Measurements from ENCODE around the gene FAM83F. TPM values are rescaled to one million over a fixed set of nuclear protein-coding genes. Genes with fewer than 3 reads are reported as not detected.

The FAM83F gene
- total and polyA plus RNA-seq, 9 donors: 0.12 to 3.4 (median 0.66) TPM

- H3K4me1 ChIP-seq (ENCODE audit: insufficient read depth): no peaks in the 10 kb centered on the region
- no peaks in the 10 kb centered on the region for H3K27me3 ChIP-seq
- TF ChIP-seq POLR2A (IDR thresholded peaks at IDR 0.05) (no peak), EP300 (IDR thresholded peaks at IDR 0.05) (no peak), CTCF (IDR thresholded peaks at IDR 0.05) (no peak)
- DNase-seq: no peak
- no peak overlapping the region for H3K27ac ChIP-seq
- intact Hi-C loops (cut with DNase I): no loop called here
- no peaks in the 10 kb centered on the region for H3K9me3 ChIP-seq
- H3K4me3 ChIP-seq: no peak overlapping the region
- 83 to 84% (median 83%) methylated on average over 3 of the region's 3 CpGs for WGBS, 3 donors
- no peaks in the 10 kb centered on the region for H3K36me3 ChIP-seq
Measured at GRCh38 chr22:40037320-40037719, 42.6 kb downstream of the FAM83F start.

- Histone ChIP-seq H3K27ac (no peak overlapping the region), H3K27me3 (no peaks in the 10 kb centered on the region), H3K36me3 (no peaks in the 10 kb centered on the region), H3K9me3 (no peaks in the 10 kb centered on the region), H3K4me1 (ENCODE audit: insufficient read depth) (no peaks in the 10 kb centered on the region), H3K4me3 (no peak overlapping the region)
- DNase-seq: no peak
- intact Hi-C loops (cut with DNase I): loop anchor here in 3 of 4 donors (10.0 kb wide), 3 partner anchors 145 to 305 kb away; partner anchors contain the start of gene ADSL (in 1 of the 3)
- TF ChIP-seq CTCF (IDR thresholded peaks at IDR 0.05) (no peak), POLR2A (IDR thresholded peaks at IDR 0.05) (no peak), EP300 (IDR thresholded peaks at IDR 0.05) (no peak)
- 17 to 25% (median 21%) methylated on average over 11 of the region's 11 CpGs for WGBS, 3 donors
Measured at GRCh38 chr22:40039482-40040115, 44.8 kb downstream of the FAM83F start.

GRCh38 chr22:40040927-40041326, 46.2 kb downstream of the FAM83F start:
- intact Hi-C loops (cut with DNase I): loop anchor here in 3 of 4 donors (10.0 kb wide), 3 partner anchors 144 to 304 kb away; partner anchors contain the start of gene ADSL (in 1 of the 3)
- Histone ChIP-seq H3K4me1 (ENCODE audit: insufficient read depth) (no peaks in the 10 kb centered on the region), H3K36me3 (no peaks in the 10 kb centered on the region), H3K27me3 (no peaks in the 10 kb centered on the region), H3K9me3 (no peaks in the 10 kb centered on the region), H3K4me3 (no peak overlapping the region), H3K27ac (no peak overlapping the region)
- WGBS, 3 donors: 23 to 32% (median 32%) methylated on average over 4 of the region's 4 CpGs
- TF ChIP-seq POLR2A (IDR thresholded peaks at IDR 0.05) (no peak), EP300 (IDR thresholded peaks at IDR 0.05) (no peak), CTCF (IDR thresholded peaks at IDR 0.05) (no peak)
- DNase-seq: no peak

- H3K9me3 ChIP-seq: no peaks in the 10 kb centered on the region
- H3K4me1 ChIP-seq (ENCODE audit: insufficient read depth): no peaks in the 10 kb centered on the region
- no peaks in the 10 kb centered on the region for H3K36me3 ChIP-seq
- WGBS, 3 donors: 71 to 86% (median 85%) methylated on average over 8 of the region's 8 CpGs
- no peak for TF ChIP-seq CTCF (IDR thresholded peaks at IDR 0.05)
- TF ChIP-seq POLR2A (IDR thresholded peaks at IDR 0.05): no peak
- TF ChIP-seq EP300 (IDR thresholded peaks at IDR 0.05): no peak
- no peak for DNase-seq
- no peak overlapping the region for H3K4me3 ChIP-seq
- intact Hi-C loops (cut with DNase I): loop anchor here in 3 of 4 donors (10.0 kb wide), 3 partner anchors 143 to 303 kb away; partner anchors contain the start of gene ADSL (in 1 of the 3)
- H3K27me3 ChIP-seq: no peaks in the 10 kb centered on the region
- no peak overlapping the region for H3K27ac ChIP-seq
Measured at GRCh38 chr22:40041366-40042137, 46.8 kb downstream of the FAM83F start.

All from ovary (tissue), 9 donors.